Activated CD8-positive, alpha-beta memory T cell treated with anti-CD3 and anti-CD28 coated beads for 36 hours (primary cell): ENCODE measurements around the gene EPM2AIP1. TPM values are rescaled to one million over a fixed set of nuclear protein-coding genes. Genes with fewer than 3 reads are reported as not detected.
"Not testable (repeated sequence)": the region's sequence is repeated elsewhere in the genome, so short reads cannot be mapped to it uniquely, and the experiment has no call there.

Experiments used
- CTCF ChIA-PET: fragments of 350-600 bp; sonication (Branson Sonifier 250); formaldehyde crosslinking; loops from one replicate; lab custom pipeline; 2021; ENCODE audit warnings: antibody characterized with exemption; lab: Charles Lee
- POLR2A ChIA-PET: fragments of 350-600 bp; sonication (Branson Sonifier 250); formaldehyde crosslinking; loops from one replicate; lab custom pipeline; 2021; ENCODE audit warnings: antibody characterized with exemption; lab: Charles Lee
- total RNA-seq, 2 experiments: library from RNA; stranded (reverse); gene quantifications; one replicate each; pipeline ENCODE4 v1.2.3, GENCODE V29; 2021

The EPM2AIP1 gene
- 10 to 100 TPM; 11.9 to 12.8 TPM for total RNA-seq

DNA sequence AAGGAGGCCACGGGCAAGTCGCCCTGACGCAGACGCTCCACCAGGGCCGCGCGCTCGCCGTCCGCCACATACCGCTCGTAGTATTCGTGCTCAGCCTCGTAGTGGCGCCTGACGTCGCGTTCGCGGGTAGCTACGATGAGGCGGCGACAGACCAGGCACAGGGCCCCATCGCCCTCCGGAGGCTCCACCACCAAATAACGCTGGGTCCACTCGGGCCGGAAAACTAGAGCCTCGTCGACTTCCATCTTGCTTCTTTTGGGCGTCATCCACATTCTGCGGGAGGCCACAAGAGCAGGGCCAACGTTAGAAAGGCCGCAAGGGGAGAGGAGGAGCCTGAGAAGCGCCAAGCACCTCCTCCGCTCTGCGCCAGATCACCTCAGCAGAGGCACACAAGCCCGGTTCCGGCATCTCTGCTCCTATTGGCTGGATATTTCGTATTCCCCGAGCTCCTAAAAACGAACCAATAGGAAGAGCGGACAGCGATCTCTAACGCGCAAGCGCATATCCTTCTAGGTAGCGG, at the start of gene EPM2AIP1:
Gene EPM2AIP1 (minus strand): TSS at position 326 of the 520 bp plus-strand sequence. CDS start 54 bp downstream, at position 272.
- CTCF ChIA-PET, result interaction anchor here (1.1 to 1.2 kb wide), 2 partner anchors 35 to 116 kb away, joined by 3 read pairs; no protein-coding TSS in a partner anchor
- POLR2A ChIA-PET, result interaction anchor here (0.6 to 3.0 kb wide), 6 partner anchors 20 to 86 kb away, joined by 3 to 13 read pairs (median 5); partner anchors contain the start of gene TRANK1

DNA sequence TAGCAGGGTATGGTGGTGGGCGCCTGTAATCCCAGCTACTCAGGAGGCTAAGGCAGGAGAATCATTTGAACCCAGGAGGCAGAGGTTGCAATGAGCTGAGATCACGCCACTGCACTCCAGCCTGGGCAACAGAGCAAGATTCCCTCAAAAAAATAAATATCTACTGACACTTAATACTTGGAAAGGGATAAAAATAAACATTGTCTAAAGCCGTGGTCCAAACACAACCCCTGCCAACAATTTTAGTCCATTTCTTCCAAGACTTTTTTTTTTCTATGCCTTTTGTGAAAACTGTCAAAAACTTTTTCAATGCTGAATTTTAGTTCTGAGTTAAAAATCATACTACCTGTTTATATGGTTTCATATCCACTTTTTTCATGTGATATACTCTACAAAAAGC, 49.8 kb upstream of the EPM2AIP1 start:
- CTCF ChIA-PET, POLR2A ChIA-PET: not testable (repeated sequence)

DNA sequence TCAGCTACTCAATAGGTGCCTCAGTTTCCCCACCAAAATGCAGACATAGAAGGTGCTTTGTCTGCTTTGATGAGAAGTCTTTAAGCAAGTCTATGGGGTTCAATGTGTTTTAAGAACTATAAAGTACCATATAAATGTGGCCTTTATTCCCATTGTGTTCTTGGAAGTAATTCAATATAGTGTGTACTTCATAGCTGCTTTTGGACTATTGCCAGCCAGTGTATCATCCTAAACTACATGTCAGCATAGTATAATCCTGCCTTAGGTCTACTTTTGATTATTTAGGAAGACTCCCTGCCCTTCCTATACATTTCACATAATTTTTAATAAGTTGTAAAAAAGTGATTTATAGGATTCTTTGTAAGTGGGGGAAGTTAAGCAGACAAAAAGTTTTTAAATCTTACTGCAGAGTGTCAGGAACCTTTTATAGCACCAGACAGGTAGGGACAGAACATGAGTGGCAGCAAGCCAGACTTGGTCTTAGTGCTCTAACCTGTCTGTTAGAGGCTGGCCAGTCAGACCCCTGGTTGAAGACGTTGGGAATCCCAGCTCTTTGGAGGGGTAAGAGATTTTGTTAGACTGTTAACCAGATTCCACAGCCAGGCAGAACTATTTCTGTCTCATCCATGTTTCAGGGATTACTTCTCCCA, 48.7 kb upstream of the EPM2AIP1 start:
- ChIA-PET POLR2A (no interaction called here), CTCF (no interaction called here)

DNA sequence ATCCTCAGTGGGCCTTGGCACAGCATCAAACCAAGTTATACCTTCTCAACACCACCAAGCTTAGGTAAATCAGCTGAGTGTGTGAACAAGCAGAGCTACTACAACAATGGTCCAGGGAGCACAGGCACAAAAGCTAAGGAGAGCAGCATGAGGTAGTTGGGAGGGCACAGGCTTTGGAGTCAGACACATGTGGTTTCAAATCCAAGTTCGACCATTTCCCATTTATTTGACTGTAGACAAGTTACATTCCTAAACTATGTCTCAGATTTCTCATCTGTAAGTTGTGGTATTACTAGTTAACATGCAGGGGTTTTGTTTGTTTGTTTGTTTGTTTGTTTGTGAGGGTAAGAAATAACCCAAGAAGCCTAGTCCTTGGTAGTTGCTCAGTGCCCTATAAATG, 47.3 kb upstream of the EPM2AIP1 start:
- POLR2A ChIA-PET, result no interaction called here

DNA sequence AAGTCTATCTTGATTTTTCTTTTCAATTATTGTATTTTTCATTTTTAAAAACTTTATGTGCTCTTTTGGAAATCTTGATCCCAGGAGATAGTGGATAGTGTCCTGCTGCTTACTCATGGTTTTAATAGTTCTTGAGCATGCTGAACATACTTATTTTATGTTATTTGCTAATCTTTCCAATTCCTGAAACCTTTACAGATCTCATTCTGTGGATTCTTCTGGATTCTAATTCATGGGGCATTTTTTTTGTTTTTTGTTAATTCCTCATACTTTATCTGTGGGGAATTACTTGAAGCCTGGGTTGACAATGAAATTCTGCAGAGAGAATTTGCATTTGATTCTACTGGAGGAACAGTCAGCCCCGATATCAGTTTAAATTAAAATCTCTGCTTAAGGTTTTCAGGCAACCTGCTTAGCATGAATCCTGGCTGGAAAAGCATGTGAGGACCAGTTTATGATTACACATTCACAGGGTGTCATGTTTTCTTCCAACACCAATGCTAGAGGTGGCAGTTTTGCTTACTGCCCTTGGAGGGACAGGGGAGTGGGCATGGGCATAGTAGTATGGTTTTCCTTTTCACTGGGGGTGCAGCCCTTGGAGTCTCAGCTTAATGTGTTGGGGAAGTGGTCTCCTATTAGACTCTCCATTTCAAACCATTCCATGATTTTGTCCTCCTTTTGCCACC, 46.4 kb upstream of the EPM2AIP1 start:
- POLR2A ChIA-PET, result no interaction called here
- CTCF ChIA-PET, result no interaction called here

More for the DNA sequence above, 47.3 kb upstream of the EPM2AIP1 start:
- CTCF ChIA-PET, result no interaction called here

DNA sequence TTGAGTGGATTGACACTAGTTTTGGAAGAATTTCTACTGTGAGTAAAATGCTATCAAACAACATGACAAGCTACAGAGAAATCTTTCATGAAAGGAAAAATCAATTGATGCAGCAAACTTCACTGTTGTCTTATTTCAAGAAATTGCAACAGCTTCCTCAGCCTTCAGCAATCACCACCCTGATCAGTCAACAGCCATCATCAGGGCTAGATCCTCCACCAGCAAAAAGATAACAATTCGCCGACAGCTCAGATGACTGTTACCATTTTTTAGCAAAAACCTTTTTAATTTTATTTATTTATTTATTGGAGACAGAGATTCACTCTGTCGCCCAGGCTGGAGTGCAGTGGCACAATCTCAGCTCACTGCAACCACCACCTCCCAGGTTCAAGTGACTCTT, 44.4 kb upstream of the EPM2AIP1 start:
- CTCF ChIA-PET, result no interaction called here
- POLR2A ChIA-PET, result no interaction called here

DNA sequence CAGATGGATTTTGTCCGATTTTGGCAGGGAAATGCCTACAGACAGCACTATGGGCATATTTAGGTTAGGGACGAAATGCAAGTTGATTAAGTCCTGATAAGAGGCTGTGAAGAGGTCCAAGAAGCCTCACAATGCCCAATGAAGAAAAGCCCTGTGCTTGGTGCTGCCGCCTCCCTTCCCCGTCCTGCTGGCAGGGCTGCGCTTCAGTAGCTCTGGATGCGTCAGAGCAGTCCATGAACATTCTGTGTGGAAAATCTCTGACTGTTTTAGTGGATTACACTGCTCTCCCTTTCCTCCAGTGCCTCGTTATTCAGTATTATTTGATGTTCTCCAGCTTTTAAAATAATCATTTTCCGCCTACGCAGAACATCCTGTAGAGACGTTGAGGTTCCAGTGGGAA, 40.0 kb upstream of the EPM2AIP1 start:
- ChIA-PET POLR2A (no interaction called here), CTCF (no interaction called here)

DNA sequence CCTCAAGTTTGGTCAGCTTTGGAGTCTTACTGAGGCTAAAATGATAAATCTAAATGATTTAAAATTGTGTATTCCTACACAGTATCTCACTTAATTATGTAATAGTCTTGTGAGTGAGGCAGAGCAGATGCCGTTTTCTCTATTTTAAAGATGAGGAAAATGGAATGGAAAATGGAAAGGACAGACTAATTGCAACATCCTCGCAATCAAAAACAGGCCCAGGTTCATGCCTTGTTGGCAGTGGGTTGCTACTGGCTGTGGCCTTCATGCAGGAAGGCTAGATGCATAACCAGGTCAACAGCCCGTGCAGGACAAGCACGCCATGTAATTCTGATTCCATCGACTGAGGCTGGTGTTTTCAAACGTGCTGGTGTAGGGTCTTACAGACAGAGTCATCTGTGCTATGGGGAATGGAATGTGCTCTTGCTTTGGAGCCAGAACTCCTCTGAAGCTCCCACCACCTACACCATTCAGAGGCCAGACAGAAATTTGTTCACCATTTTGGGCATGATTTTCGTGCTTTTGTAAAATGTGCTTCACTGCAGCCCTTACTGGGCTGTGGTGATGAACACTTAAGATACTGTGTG, 38.3 kb upstream of the EPM2AIP1 start:
- CTCF ChIA-PET, result no interaction called here

DNA sequence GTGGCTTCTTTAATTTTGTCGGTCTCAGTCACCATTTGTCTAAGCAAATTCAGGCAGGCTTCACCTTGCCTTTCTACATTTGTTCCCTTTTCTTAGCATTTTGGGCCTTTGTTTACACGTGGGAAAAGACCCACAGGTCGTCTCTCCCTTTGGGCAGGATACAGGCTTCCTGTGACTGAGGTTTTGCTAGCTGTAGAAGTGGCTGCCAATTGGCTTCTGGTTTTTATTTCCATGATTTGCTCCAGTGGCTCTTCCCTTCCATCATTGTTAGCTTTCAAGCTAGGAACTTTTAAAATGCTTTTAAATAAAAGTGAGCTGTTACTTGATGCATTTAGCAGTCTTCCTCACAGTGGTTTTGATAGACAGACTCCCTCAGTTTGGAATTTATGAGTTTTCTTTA, 37.7 kb upstream of the EPM2AIP1 start:
- ChIA-PET POLR2A (interaction anchor here (1.5 kb wide), 1 partner anchor 184 kb away, joined by 8 read pairs; no protein-coding TSS in a partner anchor), CTCF (no interaction called here)

More for the DNA sequence above, 38.3 kb upstream of the EPM2AIP1 start:
- POLR2A ChIA-PET, result interaction anchor here (1.5 kb wide), 1 partner anchor 183 kb away, joined by 8 read pairs; no protein-coding TSS in a partner anchor

DNA sequence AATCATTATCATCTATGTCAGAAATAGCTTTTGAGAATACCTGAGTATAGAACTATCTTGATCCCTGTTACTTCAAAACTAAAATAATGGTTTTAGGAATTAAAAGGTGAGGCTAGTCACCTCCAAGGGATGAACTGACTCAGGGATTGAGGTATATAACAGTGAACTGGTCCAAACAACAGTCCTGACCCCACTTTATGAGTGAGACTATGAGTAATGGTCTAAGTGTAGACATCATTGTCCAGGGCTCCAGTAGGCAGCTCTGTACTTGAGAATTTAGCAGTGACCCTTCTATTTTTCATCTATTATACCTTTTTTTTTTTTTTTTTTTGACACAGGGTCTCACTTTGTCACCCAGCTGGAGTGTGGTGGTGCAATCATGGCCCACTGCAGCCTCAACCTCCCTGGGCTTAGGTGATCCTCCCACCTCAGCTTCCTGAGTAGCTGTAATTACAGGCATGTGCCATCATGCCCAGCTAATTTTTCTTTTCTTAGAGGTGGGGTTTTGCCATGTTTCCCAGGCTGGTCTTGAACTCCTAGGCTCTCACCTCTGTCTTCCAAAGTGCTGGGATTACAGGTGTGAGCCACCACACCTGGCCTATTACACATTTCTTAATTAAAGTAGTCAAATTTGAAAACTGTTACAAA, 36.7 kb upstream of the EPM2AIP1 start:
- ChIA-PET CTCF (interaction anchor here (0.6 to 0.7 kb wide), 2 partner anchors 163 to 307 kb away, joined by 3 read pairs; no protein-coding TSS in a partner anchor), POLR2A (interaction anchor here (0.5 to 1.5 kb wide), 2 partner anchors 112 to 185 kb away, joined by 7 to 8 read pairs; no protein-coding TSS in a partner anchor)

DNA sequence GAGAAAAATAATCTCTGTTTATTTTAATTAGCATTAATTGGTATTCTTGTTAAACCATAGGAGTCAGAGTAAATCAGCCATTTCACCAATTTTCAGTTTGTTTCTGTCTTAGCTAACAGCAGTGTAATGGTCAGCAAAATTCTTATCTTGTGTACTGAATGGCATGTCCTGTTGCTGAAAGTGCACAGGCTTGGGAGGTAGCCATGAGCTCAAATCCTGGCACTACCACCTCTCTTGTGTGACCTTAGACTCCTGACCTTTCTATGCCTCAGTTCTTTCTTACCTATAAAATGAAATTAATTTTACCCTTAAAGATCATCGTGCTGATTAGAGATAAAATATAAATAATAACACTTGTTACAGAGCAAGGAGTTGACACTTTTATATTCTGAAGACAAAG, 36.2 kb upstream of the EPM2AIP1 start:
- POLR2A ChIA-PET, result interaction anchor here (0.5 kb wide), 1 partner anchor 113 kb away, joined by 7 read pairs; no protein-coding TSS in a partner anchor
- CTCF ChIA-PET, result interaction anchor here (0.6 kb wide), 1 partner anchor 164 kb away, joined by 3 read pairs; no protein-coding TSS in a partner anchor

DNA sequence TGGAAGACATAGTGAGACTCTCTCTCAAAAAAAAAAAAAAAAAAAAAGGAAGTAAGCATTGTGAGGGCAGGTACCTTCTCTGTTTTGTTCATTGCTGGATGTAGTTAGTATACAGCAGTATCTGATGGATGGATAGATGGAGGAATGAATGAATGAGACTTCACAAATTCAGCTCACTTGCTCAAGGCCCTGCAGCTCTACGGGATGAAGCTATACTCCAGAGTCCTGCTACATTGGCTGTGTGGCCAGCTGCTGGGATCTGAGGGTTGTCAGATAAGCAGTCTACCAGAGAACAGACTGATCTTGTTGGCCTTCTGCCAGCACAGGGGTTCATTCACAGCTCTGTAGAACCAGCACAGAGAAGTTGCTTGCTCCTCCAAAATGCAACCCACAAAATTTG, 35.4 kb upstream of the EPM2AIP1 start:
- CTCF ChIA-PET, result no interaction called here
- POLR2A ChIA-PET, result interaction anchor here (0.7 kb wide), 1 partner anchor 28 kb away, joined by 8 read pairs; no protein-coding TSS in a partner anchor

DNA sequence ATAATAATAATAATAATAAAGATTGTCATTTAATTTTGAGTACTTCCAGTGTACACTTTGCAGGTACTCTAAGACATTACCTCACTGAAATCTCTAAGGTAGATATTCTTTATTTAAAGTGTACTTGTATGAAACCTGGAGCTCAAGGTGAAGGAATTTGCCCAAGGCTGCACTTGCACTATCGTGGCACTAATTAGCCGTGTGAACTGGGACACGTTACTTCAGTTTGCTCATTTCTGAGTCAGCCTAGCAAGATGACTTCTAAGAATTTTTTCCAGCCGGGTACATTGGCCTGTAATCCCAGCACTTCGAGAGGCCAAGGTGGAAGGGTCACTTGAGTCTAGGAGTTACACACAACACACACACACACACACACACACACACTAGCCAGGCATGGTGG, 33.9 kb upstream of the EPM2AIP1 start:
- POLR2A ChIA-PET, result interaction anchor here (0.7 kb wide), 1 partner anchor 28 kb away, joined by 5 read pairs; no protein-coding TSS in a partner anchor
- CTCF ChIA-PET, result no interaction called here

DNA sequence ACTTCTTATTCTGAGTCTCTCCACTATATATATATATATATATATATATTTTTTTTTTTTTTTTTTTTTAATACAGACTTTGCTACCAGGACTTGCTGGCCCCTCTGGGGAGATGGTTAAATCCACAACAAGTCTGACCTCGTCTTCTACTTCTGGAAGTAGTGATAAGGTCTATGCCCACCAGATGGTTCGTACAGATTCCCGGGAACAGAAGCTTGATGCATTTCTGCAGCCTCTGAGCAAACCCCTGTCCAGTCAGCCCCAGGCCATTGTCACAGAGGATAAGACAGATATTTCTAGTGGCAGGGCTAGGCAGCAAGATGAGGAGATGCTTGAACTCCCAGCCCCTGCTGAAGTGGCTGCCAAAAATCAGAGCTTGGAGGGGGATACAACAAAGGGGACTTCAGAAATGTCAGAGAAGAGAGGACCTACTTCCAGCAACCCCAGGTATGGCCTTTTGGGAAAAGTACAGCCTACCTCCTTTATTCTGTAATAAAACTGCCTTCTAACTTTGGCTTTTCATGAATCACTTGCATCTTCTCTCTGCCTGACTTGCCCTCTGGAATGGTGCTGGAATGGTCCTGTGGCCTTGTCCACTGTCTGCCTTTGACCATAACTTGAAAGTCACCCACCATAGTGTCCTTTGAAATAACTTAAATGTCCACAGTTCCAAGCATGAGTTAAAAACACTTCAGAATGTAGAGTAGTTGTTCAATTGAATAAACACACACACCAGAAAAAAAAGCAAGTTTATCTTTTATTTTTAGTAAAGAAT, 32.8 kb upstream of the EPM2AIP1 start:
- POLR2A ChIA-PET, result no interaction called here

DNA sequence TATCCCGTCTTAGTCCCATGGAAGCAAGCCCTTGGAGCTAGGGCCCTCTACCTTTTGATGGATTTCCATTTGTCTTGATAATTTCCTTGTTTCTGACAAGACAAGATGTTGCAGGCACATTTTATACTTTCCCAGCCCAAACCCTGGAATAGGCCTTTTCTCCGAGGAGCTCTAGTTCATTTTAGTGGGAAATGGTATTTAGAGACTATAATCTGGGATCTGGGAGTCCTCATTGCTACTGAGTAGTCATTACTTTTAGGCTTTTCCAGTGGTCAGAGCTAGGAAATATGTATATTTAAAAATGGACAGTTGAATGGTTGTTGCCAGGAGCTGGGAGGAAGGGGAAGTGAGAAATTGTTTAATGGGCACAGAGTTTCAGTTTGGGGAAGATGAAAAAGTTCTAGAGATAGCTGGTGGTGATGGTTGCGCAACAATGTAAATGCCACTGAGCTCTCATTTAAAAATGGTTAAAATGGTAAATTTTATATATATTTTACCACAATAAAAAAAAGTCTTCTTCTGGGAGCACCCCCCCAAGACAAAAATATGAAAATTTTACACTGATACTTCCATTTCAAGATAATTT, 32.0 kb upstream of the EPM2AIP1 start:
- CTCF ChIA-PET, result interaction anchor here (0.8 to 1.0 kb wide), 2 partner anchors 189 to 230 kb away, joined by 3 read pairs; no protein-coding TSS in a partner anchor
- POLR2A ChIA-PET, result no interaction called here

More for the DNA sequence above, 32.8 kb upstream of the EPM2AIP1 start:
- CTCF ChIA-PET, result no interaction called here

DNA sequence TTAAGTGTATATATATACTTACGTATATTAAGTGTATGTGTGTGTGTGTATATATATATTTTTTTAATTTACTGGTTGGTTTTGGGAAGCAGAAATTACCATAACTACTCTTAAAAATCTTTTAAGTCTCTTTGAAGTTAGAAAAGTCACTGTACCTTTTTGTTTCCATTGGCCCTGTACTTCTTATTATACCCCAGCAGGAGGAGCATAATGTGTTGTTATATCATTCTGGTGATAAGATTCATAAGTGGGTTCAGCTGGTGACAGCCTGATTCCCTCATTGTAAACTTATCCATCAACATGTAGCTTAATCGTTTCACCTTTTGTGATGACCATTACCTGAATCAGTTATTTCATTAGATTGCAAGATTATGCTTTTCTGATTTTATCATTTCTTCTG, 31.2 kb upstream of the EPM2AIP1 start:
- POLR2A ChIA-PET, result no interaction called here
- CTCF ChIA-PET, result interaction anchor here (0.8 to 1.0 kb wide), 2 partner anchors 189 to 230 kb away, joined by 3 read pairs; no protein-coding TSS in a partner anchor

DNA sequence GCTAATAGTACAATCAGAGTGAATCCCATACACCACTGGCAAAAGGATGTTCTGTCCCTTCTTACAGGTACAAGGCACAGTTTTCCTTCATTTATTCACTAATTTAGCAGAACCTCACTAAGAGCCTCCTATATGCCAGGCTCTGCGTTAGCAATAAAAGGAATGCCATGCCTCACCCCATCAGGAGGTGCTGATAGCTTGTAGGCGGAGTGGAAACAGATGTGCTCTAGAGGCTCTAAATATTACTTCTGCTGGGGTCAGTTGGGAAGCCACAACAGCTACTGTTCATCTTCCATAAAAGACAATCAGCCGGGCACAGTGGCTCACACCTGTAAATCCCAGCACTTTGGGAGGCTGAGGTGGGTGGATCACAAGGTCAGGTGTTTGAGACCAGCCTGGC, 24.8 kb upstream of the EPM2AIP1 start:
- CTCF ChIA-PET, result no interaction called here

DNA sequence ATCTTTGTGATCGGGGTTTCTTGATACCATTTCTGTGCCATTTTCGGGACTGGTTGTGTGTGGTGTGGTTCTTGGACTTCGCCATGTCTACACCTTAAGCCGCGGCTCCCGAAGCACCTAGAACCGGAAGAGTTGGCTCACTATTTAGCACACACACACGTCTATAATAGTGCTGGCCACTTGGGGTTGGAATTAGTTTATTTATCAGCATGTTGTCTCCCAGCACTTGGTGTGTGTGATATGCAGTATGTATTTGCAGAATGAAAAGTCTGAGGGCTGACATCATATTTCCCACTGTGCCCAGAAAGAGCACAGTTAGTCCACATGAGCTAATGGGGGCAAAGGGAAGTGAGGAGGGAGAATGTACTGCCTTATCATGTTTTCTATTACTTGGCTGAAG, 24.0 kb upstream of the EPM2AIP1 start:
- CTCF ChIA-PET, result no interaction called here
- POLR2A ChIA-PET, result no interaction called here

More for the DNA sequence above, 24.8 kb upstream of the EPM2AIP1 start:
- POLR2A ChIA-PET, result no interaction called here
